Choroid plexus epithelial cell (primary cell): ENCODE results near the gene ITIH6.
"Not testable (repeated sequence)": the region's sequence is repeated elsewhere in the genome, so short reads cannot be mapped to it uniquely, and the experiment has no call there.

Experiments
- DNase-seq: peaks from one replicate; pipeline ENCODE4 v3.0.0-alpha.2; 2010; ENCODE audit warnings: low read depth
- H3K4me3 ChIP-seq: 2 replicates; pipeline ENCODE4 v1.5.1; 2011; ENCODE audit warnings: low read depth, mild to moderate bottlenecking, control low read depth, low read length, moderate library complexity
- TF ChIP-seq, protein P1 (sequence below): conservative IDR thresholded peaks from 2 replicates; pipeline ENCODE4 v1.5.1; 2011; ENCODE audit warnings: low read depth, mild to moderate bottlenecking, control low read depth, inconsistent platforms, low read length, moderate library complexity

Gene ITIH6

DNA sequence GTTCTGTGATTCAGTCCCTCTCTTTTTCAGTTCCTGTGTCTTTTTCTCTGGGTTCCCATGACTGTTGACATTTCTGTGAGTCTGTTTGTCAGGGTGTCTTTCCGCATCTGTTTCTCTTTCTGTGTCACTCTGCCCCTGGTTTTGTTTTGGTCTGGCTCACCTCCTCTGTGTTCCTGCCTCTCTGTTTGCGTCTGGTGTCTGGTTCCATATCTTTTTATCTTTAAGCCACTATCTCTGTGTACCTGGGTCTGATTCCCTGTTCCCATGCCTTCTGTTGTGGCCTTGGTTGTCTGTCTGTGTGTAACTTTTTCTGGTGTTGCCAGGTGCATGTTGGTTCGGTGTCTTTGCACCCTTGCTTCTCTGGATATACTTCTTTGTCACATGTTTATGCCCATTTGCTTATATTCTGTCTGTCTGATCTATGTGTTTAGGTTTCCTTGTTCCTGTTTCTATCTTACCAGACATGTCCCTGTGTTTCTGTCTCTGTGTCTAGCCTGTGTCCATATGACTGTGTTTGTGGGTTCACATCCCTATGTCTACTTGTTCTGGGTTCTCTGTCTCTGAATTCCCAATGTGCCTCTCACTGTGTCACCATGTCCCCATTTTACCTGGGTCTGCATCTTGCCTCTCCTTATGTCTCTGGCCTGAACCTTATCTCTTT, 50.2 kb downstream of the ITIH6 start:
- no peak overlapping the region for H3K4me3 ChIP-seq
- TF ChIP-seq, protein P1, sequence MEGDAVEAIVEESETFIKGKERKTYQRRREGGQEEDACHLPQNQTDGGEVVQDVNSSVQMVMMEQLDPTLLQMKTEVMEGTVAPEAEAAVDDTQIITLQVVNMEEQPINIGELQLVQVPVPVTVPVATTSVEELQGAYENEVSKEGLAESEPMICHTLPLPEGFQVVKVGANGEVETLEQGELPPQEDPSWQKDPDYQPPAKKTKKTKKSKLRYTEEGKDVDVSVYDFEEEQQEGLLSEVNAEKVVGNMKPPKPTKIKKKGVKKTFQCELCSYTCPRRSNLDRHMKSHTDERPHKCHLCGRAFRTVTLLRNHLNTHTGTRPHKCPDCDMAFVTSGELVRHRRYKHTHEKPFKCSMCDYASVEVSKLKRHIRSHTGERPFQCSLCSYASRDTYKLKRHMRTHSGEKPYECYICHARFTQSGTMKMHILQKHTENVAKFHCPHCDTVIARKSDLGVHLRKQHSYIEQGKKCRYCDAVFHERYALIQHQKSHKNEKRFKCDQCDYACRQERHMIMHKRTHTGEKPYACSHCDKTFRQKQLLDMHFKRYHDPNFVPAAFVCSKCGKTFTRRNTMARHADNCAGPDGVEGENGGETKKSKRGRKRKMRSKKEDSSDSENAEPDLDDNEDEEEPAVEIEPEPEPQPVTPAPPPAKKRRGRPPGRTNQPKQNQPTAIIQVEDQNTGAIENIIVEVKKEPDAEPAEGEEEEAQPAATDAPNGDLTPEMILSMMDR, result no peak
- no peak for DNase-seq

DNA sequence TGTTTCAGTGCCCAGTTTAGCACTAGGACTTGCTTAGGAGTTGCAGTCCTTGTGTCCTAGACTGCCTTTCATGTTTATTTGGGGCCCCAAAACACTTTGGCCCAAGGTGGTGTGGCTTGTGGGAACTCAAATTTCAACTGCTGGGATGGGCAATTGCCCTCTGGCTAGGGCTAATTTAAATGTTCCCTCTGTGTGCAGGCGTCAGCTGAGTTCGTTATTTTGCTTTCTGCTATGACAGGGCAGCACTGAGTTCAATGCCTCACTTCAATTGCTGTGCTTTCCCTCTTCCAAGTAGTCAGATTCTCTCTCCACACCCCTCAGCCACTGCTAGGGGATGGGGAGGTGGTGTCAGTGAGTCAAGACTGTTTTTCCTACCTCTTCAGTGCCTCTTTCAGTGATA, 51.1 kb downstream of the ITIH6 start:
- DNase-seq, result no peak
- no peak overlapping the region for H3K4me3 ChIP-seq
- TF ChIP-seq, protein P1, result no peak

DNA sequence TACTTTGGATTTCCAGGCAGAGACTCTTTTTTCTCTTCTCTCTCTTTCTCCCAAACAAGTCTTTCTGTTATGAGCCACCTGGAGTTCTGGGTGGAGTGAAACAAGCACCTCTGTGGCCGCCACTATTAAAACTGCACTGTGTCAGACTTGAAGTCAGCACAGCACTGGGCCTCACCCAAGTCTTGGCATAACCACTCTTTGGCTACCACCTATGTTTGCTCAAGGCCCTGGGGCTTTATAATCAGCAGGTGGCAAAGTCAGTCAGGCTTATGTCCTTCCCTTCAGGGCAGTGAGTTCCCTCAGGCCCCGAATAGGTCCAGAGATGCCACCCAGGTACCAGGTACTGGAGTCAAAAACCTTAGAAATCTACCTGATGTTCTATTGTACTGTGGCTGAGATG, 52.4 kb downstream of the ITIH6 start:
- no peak for DNase-seq
- TF ChIP-seq, protein P1, result no peak
- no peak overlapping the region for H3K4me3 ChIP-seq

DNA sequence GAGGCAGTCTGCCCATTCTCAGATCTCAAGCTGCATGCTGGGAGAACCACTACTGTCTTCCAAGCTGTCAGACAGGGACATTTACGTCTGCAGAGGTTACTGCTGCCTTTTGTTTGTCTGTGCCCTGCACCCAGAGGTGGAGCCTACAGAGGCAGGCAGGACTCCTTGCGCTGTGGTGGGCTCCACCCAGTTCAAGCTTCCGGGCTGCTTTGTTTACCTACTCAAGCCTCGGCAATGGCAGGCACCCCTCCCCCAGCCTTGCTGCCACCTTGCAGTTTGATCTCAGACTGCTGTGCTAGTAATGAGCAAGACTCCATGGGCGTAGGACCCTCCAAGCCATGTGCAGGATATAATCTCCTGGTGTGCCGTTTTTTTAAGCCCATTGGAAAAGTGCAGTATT, 59.5 kb downstream of the ITIH6 start:
- DNase-seq, H3K4me3 ChIP-seq: not testable (repeated sequence)

DNA sequence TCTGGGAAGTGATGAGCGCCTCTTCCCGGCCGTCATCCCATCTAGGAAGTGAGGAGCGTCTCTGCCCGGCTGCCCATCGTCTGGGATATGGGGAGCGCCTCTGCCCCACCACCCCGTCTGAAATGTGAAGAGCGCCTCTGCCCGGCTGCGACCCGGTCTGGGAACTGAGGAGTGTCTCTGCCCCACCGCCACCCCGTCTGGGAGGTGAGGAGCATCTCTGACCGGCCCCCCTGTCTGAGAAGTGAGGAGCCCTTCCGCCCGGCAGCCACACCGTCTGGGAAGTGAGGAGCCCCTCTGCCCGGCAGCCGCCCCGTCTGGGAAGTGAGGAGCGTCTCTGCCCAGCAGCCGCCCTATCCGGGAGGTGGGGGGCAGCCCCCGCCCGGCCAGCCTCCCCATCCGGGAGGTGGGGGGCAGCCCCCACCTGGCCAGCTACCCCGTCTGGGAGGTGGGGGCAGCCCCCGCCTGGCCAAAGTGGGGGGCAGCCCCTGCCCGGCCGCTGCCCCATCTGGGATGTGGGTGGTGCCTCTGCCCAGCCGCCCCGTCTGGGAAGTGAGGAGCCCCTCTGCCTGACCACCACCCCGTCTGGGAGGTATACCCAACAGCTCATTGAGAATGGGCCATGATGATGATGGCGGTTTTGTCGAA, 61.6 kb downstream of the ITIH6 start:
- DNase-seq, H3K4me3 ChIP-seq: not testable (repeated sequence)

DNA sequence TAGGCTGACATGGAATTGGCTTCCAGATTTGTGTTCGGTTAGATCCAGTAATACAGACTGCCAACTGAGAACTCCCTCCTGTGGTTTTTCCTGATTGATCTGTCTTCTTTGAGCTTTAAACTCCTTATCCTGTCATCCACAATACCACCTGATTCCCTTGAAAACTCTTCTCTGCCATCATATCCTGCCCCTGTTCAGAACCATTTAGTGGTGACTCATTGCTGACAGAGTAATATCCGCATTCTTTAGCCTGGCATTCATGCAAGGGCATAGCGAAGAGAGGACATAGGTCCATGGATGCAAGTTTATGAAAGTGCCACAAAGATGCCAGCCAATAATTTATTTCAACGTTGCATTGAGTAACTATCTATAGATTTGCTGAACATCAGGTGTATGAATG, 76.6 kb downstream of the ITIH6 start:
- H3K4me3 ChIP-seq, result no peak overlapping the region
- TF ChIP-seq, protein P1, result no peak
- DNase-seq, result no peak

DNA sequence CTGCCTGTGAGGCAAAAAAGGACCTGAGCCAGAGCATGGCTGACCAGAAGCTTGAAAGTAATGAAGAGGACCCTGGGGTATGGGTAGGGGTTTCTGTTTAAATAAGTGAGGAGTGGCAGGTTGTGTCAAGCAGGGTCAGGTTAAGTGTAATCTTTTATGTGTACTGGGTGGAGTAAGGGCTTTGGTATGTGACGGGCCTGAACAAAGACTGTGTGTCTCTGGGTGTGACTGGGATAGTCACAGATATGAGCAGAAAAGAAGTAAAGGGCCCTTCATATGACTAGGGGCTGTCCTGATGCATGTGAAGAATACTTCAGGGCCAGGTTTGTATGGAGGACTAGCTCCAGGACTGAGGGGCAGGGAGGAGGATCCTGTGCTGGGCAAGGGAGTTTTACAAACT, 82.4 kb downstream of the ITIH6 start:
- H3K4me3 ChIP-seq, result no peak overlapping the region
- TF ChIP-seq, protein P1, result no peak
- DNase-seq, result no peak

DNA sequence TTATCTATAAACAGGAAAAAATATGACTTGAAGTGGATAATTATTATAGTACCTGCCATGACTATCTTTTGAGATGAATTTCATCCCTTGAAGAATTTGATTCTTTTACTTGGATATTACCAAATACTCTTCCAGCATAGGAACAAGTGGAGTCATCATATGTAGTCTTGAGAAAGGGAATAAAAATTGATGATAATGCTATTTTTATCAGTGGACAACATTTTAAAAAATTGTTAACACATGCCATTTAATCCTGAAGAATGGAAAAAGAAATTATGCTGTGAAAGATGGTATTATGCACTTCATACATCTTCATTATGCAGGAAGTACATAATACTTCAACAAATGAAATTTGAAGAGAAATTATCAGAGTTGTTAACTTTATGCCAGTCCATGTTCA, 83.6 kb downstream of the ITIH6 start:
- DNase-seq, result no peak
- no peak overlapping the region for H3K4me3 ChIP-seq
- TF ChIP-seq, protein P1, result no peak
